ENCODE results near the gene CHM.

GRCh38 chrX:86021652-86022289 is 25.6 kb downstream of the CHM start:
- TF ChIP-seq CTCF (IDR thresholded peaks at IDR 0.05; ENCODE audit: insufficient read depth, low read length, poor library complexity, severe bottlenecking) (no peak), EZH2phosphoT487 (conservative IDR thresholded peaks at IDR 0.05; ENCODE audit: low read length) (no peak)
